ENCODE data around the gene ERMARD.

ERMARD gene

GRCh38 chr6:169807699-169808607 lies 56.5 kb downstream of the ERMARD start:
- no peak for TF ChIP-seq CTCF (conservative IDR thresholded peaks at IDR 0.05; ENCODE audit: low read depth, low read length)
- DNase-seq (ENCODE audit: low read depth) = no peak
- H3K4me3 ChIP-seq (ENCODE audit: low read depth, low read length) = no peak overlapping the region

GRCh38 chr6:169808608-169808967 lies 57.2 kb downstream of the ERMARD start:
- H3K4me3 ChIP-seq (ENCODE audit: low read depth, low read length) = no peak overlapping the region
- DNase-seq (ENCODE audit: low read depth) = no peak
- no peak for TF ChIP-seq CTCF (conservative IDR thresholded peaks at IDR 0.05; ENCODE audit: low read depth, low read length)

- TF ChIP-seq CTCF (conservative IDR thresholded peaks at IDR 0.05; ENCODE audit: low read depth, low read length) = no peak
These were observed 58.0 kb downstream of the ERMARD start for GRCh38 chr6:169809386-169809785.

GRCh38 chr6:169810066-169810989 lies 58.9 kb downstream of the ERMARD start:
- no peak overlapping the region for H3K4me3 ChIP-seq (ENCODE audit: low read depth, low read length)
- TF ChIP-seq CTCF (conservative IDR thresholded peaks at IDR 0.05; ENCODE audit: low read depth, low read length) = no peak
- DNase-seq (ENCODE audit: low read depth) = no peak

More at GRCh38 chr6:169809386-169809785, 58.0 kb downstream of the ERMARD start:
- no peak for DNase-seq (ENCODE audit: low read depth)
- no peak overlapping the region for H3K4me3 ChIP-seq (ENCODE audit: low read depth, low read length)

- H3K4me3 ChIP-seq (ENCODE audit: low read depth, low read length) = no peak overlapping the region
- no peak for DNase-seq (ENCODE audit: low read depth)
- no peak for TF ChIP-seq CTCF (conservative IDR thresholded peaks at IDR 0.05; ENCODE audit: low read depth, low read length)
These were observed 59.6 kb downstream of the ERMARD start for GRCh38 chr6:169811072-169811471.

GRCh38 chr6:169811521-169812256 lies 60.3 kb downstream of the ERMARD start:
- no peak for TF ChIP-seq CTCF (conservative IDR thresholded peaks at IDR 0.05; ENCODE audit: low read depth, low read length)
- no peak overlapping the region for H3K4me3 ChIP-seq (ENCODE audit: low read depth, low read length)
- no peak for DNase-seq (ENCODE audit: low read depth)
